H1 (cell line): ENCODE data around the gene RANBP2. TPM values are rescaled to one million over a fixed set of nuclear protein-coding genes. Genes with fewer than 3 reads are reported as not detected.

Source experiments
- polyA plus RNA-seq, 7 experiments: library from polyadenylated mRNA; depleted of rRNA in 3 of 7; stranded (reverse) in 5 of 7; unstranded in 2 of 7; fragments of >200 nt in 5 of 7; fragments of 200-250 nt in 2 of 7; gene quantifications; 1 replicate in 5 of 7; 2 replicates in 1 of 7; 4 replicates in 1 of 7; pipeline versions ENCODE4 v1.2.1 to v1.2.3, GENCODE V29; 2011 to 2013; ENCODE audit warnings: missing spikeins in 2 of 7, mixed read lengths in 2 of 7
- small RNA-seq: library from polyadenylated mRNA; stranded (forward); fragments of <200 nt; extraction: miRNeasy Mini kit (QIAGEN cat#:217004); gene quantifications from one replicate; pipeline ENCODE3, GENCODE V24; 2013; ENCODE audit not compliant: insufficient read depth
- total RNA-seq: library from RNA; stranded (reverse); fragmentation: NEBNext Ultra II Directional; extraction: Animal tissue kit (Norgen Biotek cat#: 25700); gene quantifications from 2 replicates; pipeline ENCODE4 v1.2.1, GENCODE V29; 2021

The RANBP2 gene
- total and polyA plus RNA-seq, 2 of the 8 experiments (the other 6 are each of a cell fraction or from before 2014, with no cell fraction given) = 8.2 to 95.9 TPM

Small RNA genes lying within 50 kb of the gene (small RNA-seq; reads per million reads assigned to genes)
- gene AC010095.1 = not detected

Other genes with a start within 250 kb of the RANBP2 start
- 36.7 and 39.0 TPM in 2 replicates for gene LIMS1, start 185.0 kb upstream of the RANBP2 start, total RNA-seq
- gene LIMS1, start 185.0 kb upstream of the RANBP2 start, polyA plus RNA-seq (2011; rRNA removed) = 23.6 and 24.1 TPM in 2 replicates
- 29.8 and 31.6 TPM in 2 replicates for gene CCDC138, start 67.3 kb downstream of the RANBP2 start, total RNA-seq
- gene CCDC138, start 67.3 kb downstream of the RANBP2 start, polyA plus RNA-seq (2011; rRNA removed) = 5.4 and 8.3 TPM in 2 replicates